KG1 (cell line): ENCODE results near the gene TBC1D22A.
A peak's percentile ranks its signal among the peaks of the same experiment; 100 is the strongest.
"Not testable (repeated sequence)": the region's sequence is repeated elsewhere in the genome, so short reads cannot be mapped to it uniquely, and the experiment has no call there.

Experiments
- DNase-seq: peaks from one replicate; lab custom pipeline; 2025; lab: John Stamatoyannopoulos, UW

The TBC1D22A gene

GRCh38 chr22:46774253-46774979, 12.0 kb downstream of the TBC1D22A start:
- DNase-seq = no peak

- no peak for DNase-seq
These were observed 12.8 kb downstream of the TBC1D22A start for GRCh38 chr22:46774980-46775849.

- no peak for DNase-seq
These were observed 13.7 kb downstream of the TBC1D22A start for GRCh38 chr22:46775850-46776826.

- no peak for DNase-seq
These were observed 14.6 kb downstream of the TBC1D22A start for GRCh38 chr22:46776876-46777608.

- DNase-seq = no peak
These were observed 15.1 kb downstream of the TBC1D22A start for GRCh38 chr22:46777609-46777970.

- no peak for DNase-seq
These were observed 16.6 kb downstream of the TBC1D22A start for GRCh38 chr22:46779023-46779422.

- DNase-seq = no peak
These were observed 17.2 kb downstream of the TBC1D22A start for GRCh38 chr22:46779651-46780050.

- no peak for DNase-seq
These were observed 18.0 kb downstream of the TBC1D22A start for GRCh38 chr22:46780453-46780852.

- no peak for DNase-seq
These were observed 18.8 kb downstream of the TBC1D22A start for GRCh38 chr22:46781291-46781690.

- not testable (repeated sequence) for DNase-seq
These were observed 19.8 kb downstream of the TBC1D22A start for GRCh38 chr22:46782200-46782599.

GRCh38 chr22:46783721-46784120, 21.3 kb downstream of the TBC1D22A start:
- no peak for DNase-seq

- no peak for DNase-seq
These were observed 26.2 kb downstream of the TBC1D22A start for GRCh38 chr22:46788441-46789172.

- DNase-seq = no peak
These were observed 27.5 kb downstream of the TBC1D22A start for GRCh38 chr22:46789992-46790391.

- peak; percentile 42 for DNase-seq
These were observed 28.8 kb downstream of the TBC1D22A start for GRCh38 chr22:46791201-46791731.

GRCh38 chr22:46792061-46792796, 29.8 kb downstream of the TBC1D22A start:
- no peak for DNase-seq

- DNase-seq = no peak
These were observed 30.4 kb downstream of the TBC1D22A start for GRCh38 chr22:46792841-46793261.

GRCh38 chr22:46793497-46793896, 31.0 kb downstream of the TBC1D22A start:
- DNase-seq = no peak

- no peak for DNase-seq
These were observed 31.6 kb downstream of the TBC1D22A start for GRCh38 chr22:46794067-46794466.

GRCh38 chr22:46794491-46794890, 32.0 kb downstream of the TBC1D22A start:
- DNase-seq = no peak

- no peak for DNase-seq
These were observed 32.7 kb downstream of the TBC1D22A start for GRCh38 chr22:46795140-46795539.
